Measurements from ENCODE around the gene ANKMY1. TPM values are rescaled to one million over a fixed set of nuclear protein-coding genes. Genes with fewer than 3 reads are reported as not detected.

Gene ANKMY1
- total RNA-seq, 4 donors from 2014 or later = 15.1 to 64.0 (median 27.5) TPM

GRCh38 chr2:240441326-240441992 lies 116.3 kb downstream of the ANKMY1 start:
- TF ChIP-seq CTCF (IDR thresholded peaks at IDR 0.05) = no peak
- TF ChIP-seq POLR2A (IDR thresholded peaks at IDR 0.05) = no peak
- TF ChIP-seq POLR2AphosphoS5 (IDR thresholded peaks at IDR 0.05) = no peak
- no peak for TF ChIP-seq EP300 (IDR thresholded peaks at IDR 0.05; ENCODE audit: low read depth)
- in situ Hi-C loops (cut with MboI; ENCODE audit: low pct_ligation_motif_present in 1 of 4, low pct_unique_long_range_greater_than_20kb in 1 of 4, low sequenced_read_pairs in 3 of 4) = loop anchor here in 1 of 4 donors (25.0 kb wide), 1 partner anchor 204 kb away; no protein-coding TSS in a partner anchor
- no peak overlapping the region for H3K27ac ChIP-seq
- intact Hi-C loops (cut with DNase I; ENCODE audit: low total_unique reads) = no loop called here
- no peak overlapping the region for H3K4me3 ChIP-seq
- peaks cover 16% of the 10 kb centered on the region for H3K27me3 ChIP-seq
- DNase-seq = no peak
- no peaks in the 10 kb centered on the region for H3K36me3 ChIP-seq
- H3K9me3 ChIP-seq = no peaks in the 10 kb centered on the region
- WGBS, 2 donors (ENCODE audit: low coverage in 1 of 2) = 85% methylated on average over 27 of the region's 27 CpGs; no CpG with 5 or more reads in 1 of the 2 donors
- peaks cover 6 to 16% (median 13%) of the 10 kb centered on the region in 4 donors for H3K4me1 ChIP-seq

- intact Hi-C loops (cut with DNase I; ENCODE audit: low total_unique reads) (no loop called here), in situ Hi-C loops (cut with MboI; ENCODE audit: low pct_ligation_motif_present in 1 of 4, low pct_unique_long_range_greater_than_20kb in 1 of 4, low sequenced_read_pairs in 3 of 4) (loop anchor here in 1 of 4 donors (25.0 kb wide), 1 partner anchor 204 kb away; no protein-coding TSS in a partner anchor)
- WGBS, 2 donors (ENCODE audit: low coverage in 1 of 2) = 89% methylated on average over 10 of the region's 18 CpGs; no CpG with 5 or more reads in 1 of the 2 donors
- H3K36me3 ChIP-seq = no peaks in the 10 kb centered on the region
- H3K4me1 ChIP-seq = peaks cover 12 to 22% (median 16%) of the 10 kb centered on the region in 4 donors
- no peak overlapping the region for H3K27ac ChIP-seq
- DNase-seq = no peak
- H3K4me3 ChIP-seq = no peak overlapping the region
- TF ChIP-seq CTCF (IDR thresholded peaks at IDR 0.05) (no peak), EP300 (IDR thresholded peaks at IDR 0.05; ENCODE audit: low read depth) (no peak), POLR2AphosphoS5 (IDR thresholded peaks at IDR 0.05) (no peak), POLR2A (IDR thresholded peaks at IDR 0.05) (no peak)
- H3K9me3 ChIP-seq = no peaks in the 10 kb centered on the region
- peaks cover 22% of the 10 kb centered on the region for H3K27me3 ChIP-seq
Measured at GRCh38 chr2:240440704-240441320, 117.0 kb downstream of the ANKMY1 start.

GRCh38 chr2:240440251-240440650 lies 117.5 kb downstream of the ANKMY1 start:
- no peak for DNase-seq
- H3K36me3 ChIP-seq = no peaks in the 10 kb centered on the region
- H3K4me3 ChIP-seq = no peak overlapping the region
- no peak for TF ChIP-seq EP300 (IDR thresholded peaks at IDR 0.05; ENCODE audit: low read depth)
- no peak for TF ChIP-seq POLR2AphosphoS5 (IDR thresholded peaks at IDR 0.05)
- no peak for TF ChIP-seq POLR2A (IDR thresholded peaks at IDR 0.05)
- TF ChIP-seq CTCF (IDR thresholded peaks at IDR 0.05) = no peak
- H3K27ac ChIP-seq = no peak overlapping the region
- peaks cover 12 to 23% (median 16%) of the 10 kb centered on the region in 4 donors for H3K4me1 ChIP-seq
- peaks cover 22% of the 10 kb centered on the region for H3K27me3 ChIP-seq
- 91 to 95% methylated on average over 4 to 10 of the region's 12 CpGs for WGBS, 2 donors (ENCODE audit: low coverage in 1 of 2)
- no peaks in the 10 kb centered on the region for H3K9me3 ChIP-seq
- in situ Hi-C loops (cut with MboI; ENCODE audit: low pct_ligation_motif_present in 1 of 4, low pct_unique_long_range_greater_than_20kb in 1 of 4, low sequenced_read_pairs in 3 of 4) = loop anchor here in 1 of 4 donors (25.0 kb wide), 1 partner anchor 203 kb away; no protein-coding TSS in a partner anchor
- intact Hi-C loops (cut with DNase I; ENCODE audit: low total_unique reads) = no loop called here

GRCh38 chr2:240439698-240440151 lies 118.1 kb downstream of the ANKMY1 start:
- Histone ChIP-seq H3K4me3 (no peak overlapping the region), H3K9me3 (no peaks in the 10 kb centered on the region), H3K27ac (no peak overlapping the region), H3K27me3 (peaks cover 22% of the 10 kb centered on the region), H3K4me1 (peaks cover 14 to 26% (median 17%) of the 10 kb centered on the region in 4 donors), H3K36me3 (no peaks in the 10 kb centered on the region)
- no peak for DNase-seq
- in situ Hi-C loops (cut with MboI; ENCODE audit: low pct_ligation_motif_present in 1 of 4, low pct_unique_long_range_greater_than_20kb in 1 of 4, low sequenced_read_pairs in 3 of 4) (loop anchor here (10.0 to 25.0 kb wide), 3 partner anchors 202 to 215 kb away; no protein-coding TSS in a partner anchor), intact Hi-C loops (cut with DNase I; ENCODE audit: low total_unique reads) (no loop called here)
- no peak for TF ChIP-seq POLR2A (IDR thresholded peaks at IDR 0.05)
- TF ChIP-seq CTCF (IDR thresholded peaks at IDR 0.05) = no peak
- WGBS, 2 donors (ENCODE audit: low coverage in 1 of 2) = 87% methylated on average over 10 of the region's 15 CpGs; no CpG with 5 or more reads in 1 of the 2 donors
